Measurements from ENCODE around the gene CGREF1. TPM values are rescaled to one million over a fixed set of nuclear protein-coding genes. Genes with fewer than 3 reads are reported as not detected.
A peak's percentile ranks its signal among the peaks of the same experiment; 100 is the strongest.

CGREF1 gene
- total and polyA plus RNA-seq, 2 donors (not counting 1 experiment from before 2014, with no cell fraction given): not detected

DNA sequence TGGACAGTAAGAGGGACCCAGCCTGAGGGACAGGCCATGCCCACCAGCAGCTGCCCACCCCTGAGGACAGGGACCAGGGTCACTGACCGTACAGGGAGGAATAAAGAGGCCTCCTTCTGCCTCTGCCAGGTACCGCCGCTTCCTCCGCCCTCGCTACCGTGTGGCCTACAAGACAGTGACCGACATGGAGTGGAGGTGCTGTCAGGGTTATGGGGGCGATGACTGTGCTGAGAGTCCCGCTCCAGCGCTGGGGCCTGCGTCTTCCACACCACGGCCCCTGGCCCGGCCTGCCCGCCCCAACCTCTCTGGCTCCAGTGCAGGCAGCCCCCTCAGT, 38.4 kb downstream of the CGREF1 start:
- Histone ChIP-seq H3K4me2 (replicated peaks; ENCODE audit: low read depth, low read length, poor library complexity, severe bottlenecking) (peak overlapping the region; percentile 84), H3K79me2 (ENCODE audit: control insufficient read depth, insufficient read depth, low read length) (no peaks in the 10 kb centered on the region), H3K27me3 (replicated peaks in 1 of 4; ENCODE audit: control extremely low read depth in 1 of 4, control insufficient read depth in 3 of 4, insufficient read depth in 4 of 4, low read length in 3 of 4) (peaks cover 0 to 11% (median 4%) of the 10 kb centered on the region in 4 experiments), H3K4me1 (ENCODE audit: control insufficient read depth in 2 of 2, insufficient read depth in 2 of 2, low read length in 2 of 2) (peaks cover 21 to 35% of the 10 kb centered on the region in 2 donors), H3K9me3 (ENCODE audit: control extremely low read depth in 1 of 3, control insufficient read depth in 2 of 3, insufficient read depth in 1 of 3, low read length in 2 of 3) (no peaks in the 10 kb centered on the region), H3K9ac (ENCODE audit: low read length) (peak overlapping the region; percentile 59), H3K27ac (ENCODE audit: low read length in 2 of 2) (no peak overlapping the region), H3K4me3 (ENCODE audit: control extremely low read depth in 1 of 5, extremely low read depth in 1 of 5, insufficient read depth in 1 of 5, low read depth in 2 of 5, low read length in 4 of 5) (no peak overlapping the region), H4K20me1 (ENCODE audit: control insufficient read depth, insufficient read depth, low read length, poor library complexity, severe bottlenecking) (no peaks in the 10 kb centered on the region), H3K36me3 (replicated peaks in 1 of 2; ENCODE audit: control extremely low read depth in 1 of 2, control insufficient read depth in 1 of 2, extremely low read depth in 1 of 2, insufficient read depth in 2 of 2, low read length in 1 of 2) (no peaks in the 10 kb centered on the region), H2AFZ (ENCODE audit: insufficient read depth, low read depth, low read length, poor library complexity, severe bottlenecking) (peak overlapping the region; percentile 70)
- TF ChIP-seq, protein P1, sequence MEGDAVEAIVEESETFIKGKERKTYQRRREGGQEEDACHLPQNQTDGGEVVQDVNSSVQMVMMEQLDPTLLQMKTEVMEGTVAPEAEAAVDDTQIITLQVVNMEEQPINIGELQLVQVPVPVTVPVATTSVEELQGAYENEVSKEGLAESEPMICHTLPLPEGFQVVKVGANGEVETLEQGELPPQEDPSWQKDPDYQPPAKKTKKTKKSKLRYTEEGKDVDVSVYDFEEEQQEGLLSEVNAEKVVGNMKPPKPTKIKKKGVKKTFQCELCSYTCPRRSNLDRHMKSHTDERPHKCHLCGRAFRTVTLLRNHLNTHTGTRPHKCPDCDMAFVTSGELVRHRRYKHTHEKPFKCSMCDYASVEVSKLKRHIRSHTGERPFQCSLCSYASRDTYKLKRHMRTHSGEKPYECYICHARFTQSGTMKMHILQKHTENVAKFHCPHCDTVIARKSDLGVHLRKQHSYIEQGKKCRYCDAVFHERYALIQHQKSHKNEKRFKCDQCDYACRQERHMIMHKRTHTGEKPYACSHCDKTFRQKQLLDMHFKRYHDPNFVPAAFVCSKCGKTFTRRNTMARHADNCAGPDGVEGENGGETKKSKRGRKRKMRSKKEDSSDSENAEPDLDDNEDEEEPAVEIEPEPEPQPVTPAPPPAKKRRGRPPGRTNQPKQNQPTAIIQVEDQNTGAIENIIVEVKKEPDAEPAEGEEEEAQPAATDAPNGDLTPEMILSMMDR (IDR thresholded peaks at IDR 0.05): no peak
- TF ChIP-seq EZH2 (IDR thresholded peaks at IDR 0.05; ENCODE audit: borderline replicate concordance, insufficient read depth, low read depth, low read length, poor library complexity, severe bottlenecking): no peak
- Mint-ChIP-seq H3K9me3 (ENCODE audit: insufficient read depth) (no peaks in the 10 kb centered on the region), H3K27me3 (no peaks in the 10 kb centered on the region), H3K4me3 (no peak overlapping the region), H3K27ac (peak overlapping the region; percentile 27), H3K4me1 (peaks cover 32% of the 10 kb centered on the region)
- over 99% methylated on average over 9 of the region's 14 CpGs for WGBS (ENCODE audit: insufficient coverage)
- intact Hi-C loops (cut with micrococcal nuclease): loop anchor here (2.0 to 10.0 kb wide), 4 partner anchors 132 to 1794 kb away; partner anchors contain the start of genes ATRAID, CENPA, MPV17 and SLC5A6
- ChIA-PET POLR2A (interaction anchor here (0.9 to 3.0 kb wide), 3 partner anchors 9 to 29 kb away, joined by 8 to 22 read pairs (median 15); partner anchors contain the start of genes AGBL5 and OST4), CTCF (interaction anchor here (1.0 to 4.7 kb wide), 5 partner anchors 9 to 118 kb away, joined by 4 to 30 read pairs (median 7); partner anchors contain the start of genes AGBL5, OST4 and PREB)
- ATAC-seq (ENCODE audit: low read depth) (no peak), DNase-seq (no peak)

DNA sequence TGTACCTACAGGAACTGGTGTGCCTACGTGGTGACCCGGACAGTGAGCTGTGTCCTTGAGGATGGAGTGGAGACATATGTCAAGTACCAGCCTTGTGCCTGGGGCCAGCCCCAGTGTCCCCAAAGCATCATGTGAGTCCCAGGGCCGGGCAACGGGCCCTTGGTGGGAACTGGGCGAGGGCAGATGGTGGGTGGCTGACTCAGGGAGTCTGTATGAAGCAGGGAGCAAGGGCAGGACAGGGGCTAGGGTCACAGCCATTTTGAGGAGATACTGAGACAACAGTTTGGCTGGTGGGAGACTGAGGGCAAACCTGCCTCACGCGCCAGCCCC, 38.8 kb downstream of the CGREF1 start:
- H3K4me1 Mint-ChIP-seq: peaks cover 32% of the 10 kb centered on the region
- Histone ChIP-seq H3K9me3 (ENCODE audit: control extremely low read depth in 1 of 3, control insufficient read depth in 2 of 3, insufficient read depth in 1 of 3, low read length in 2 of 3) (no peaks in the 10 kb centered on the region), H3K9ac (ENCODE audit: low read length) (no peak overlapping the region), H3K27ac (ENCODE audit: low read length in 2 of 2) (no peak overlapping the region), H3K4me1 (ENCODE audit: control insufficient read depth in 2 of 2, insufficient read depth in 2 of 2, low read length in 2 of 2) (peaks cover 21 to 35% of the 10 kb centered on the region in 2 donors), H3K4me3 (ENCODE audit: control extremely low read depth in 1 of 5, extremely low read depth in 1 of 5, insufficient read depth in 1 of 5, low read depth in 2 of 5, low read length in 4 of 5) (no peak overlapping the region), H3K27me3 (replicated peaks in 1 of 4; ENCODE audit: control extremely low read depth in 1 of 4, control insufficient read depth in 3 of 4, insufficient read depth in 4 of 4, low read length in 3 of 4) (peaks cover 0 to 11% (median 4%) of the 10 kb centered on the region in 4 experiments), H4K20me1 (ENCODE audit: control insufficient read depth, insufficient read depth, low read length, poor library complexity, severe bottlenecking) (no peaks in the 10 kb centered on the region), H3K79me2 (ENCODE audit: control insufficient read depth, insufficient read depth, low read length) (no peaks in the 10 kb centered on the region), H2AFZ (ENCODE audit: insufficient read depth, low read depth, low read length, poor library complexity, severe bottlenecking) (no peak overlapping the region), H3K36me3 (replicated peaks in 1 of 2; ENCODE audit: control extremely low read depth in 1 of 2, control insufficient read depth in 1 of 2, extremely low read depth in 1 of 2, insufficient read depth in 2 of 2, low read length in 1 of 2) (no peaks in the 10 kb centered on the region), H3K4me2 (replicated peaks; ENCODE audit: low read depth, low read length, poor library complexity, severe bottlenecking) (no peak overlapping the region)
- DNase-seq (no peak), ATAC-seq (ENCODE audit: low read depth) (no peak)
- TF ChIP-seq, protein P1 (IDR thresholded peaks at IDR 0.05): no peak
- CTCF ChIA-PET: interaction anchor here (0.9 to 3.3 kb wide), 2 partner anchors 8 to 29 kb away, joined by 3 to 30 read pairs; partner anchors contain the start of genes AGBL5 and OST4
- intact Hi-C loops (cut with micrococcal nuclease): loop anchor here (2.0 to 10.0 kb wide), 4 partner anchors 133 to 1795 kb away; partner anchors contain the start of genes ATRAID, CENPA, MPV17 and SLC5A6
- H3K27me3 Mint-ChIP-seq: no peaks in the 10 kb centered on the region
- WGBS (ENCODE audit: insufficient coverage): 95% methylated on average over 7 of the region's 7 CpGs
- H3K27ac Mint-ChIP-seq: no peak overlapping the region
- POLR2A ChIA-PET: interaction anchor here (3.0 kb wide), 1 partner anchor 9 kb away, joined by 22 read pairs; the partner anchor contains the start of gene OST4
- H3K4me3 Mint-ChIP-seq: no peak overlapping the region
- no peaks in the 10 kb centered on the region for H3K9me3 Mint-ChIP-seq (ENCODE audit: insufficient read depth)
